Testis (tissue), 2 donors: ENCODE results near the gene ULK3.

Source experiments
- POLR2A ChIP-seq: fragments of 450-650 bp; IDR thresholded peaks from one replicate; pipeline ENCODE4 v1.6.1; 2017; ENCODE audit warnings: antibody characterized with exemption, mild to moderate bottlenecking, moderate library complexity
- TF ChIP-seq, protein P1 (sequence below), 3 experiments: fragments of 450-650 bp in 2 of 3; fragments of 200-600 bp in 1 of 3; sonication (generic) in 1 of 3; IDR thresholded peaks; one replicate each; pipeline ENCODE4 v1.5.1; 2016 to 2019; ENCODE audit warnings: antibody characterized with exemption in 3 of 3, mild to moderate bottlenecking in 2 of 3, moderate library complexity in 1 of 3

GRCh38 chr15:74857671-74858368 is 14.9 kb upstream of the ULK3 start:
- TF ChIP-seq, protein P1, sequence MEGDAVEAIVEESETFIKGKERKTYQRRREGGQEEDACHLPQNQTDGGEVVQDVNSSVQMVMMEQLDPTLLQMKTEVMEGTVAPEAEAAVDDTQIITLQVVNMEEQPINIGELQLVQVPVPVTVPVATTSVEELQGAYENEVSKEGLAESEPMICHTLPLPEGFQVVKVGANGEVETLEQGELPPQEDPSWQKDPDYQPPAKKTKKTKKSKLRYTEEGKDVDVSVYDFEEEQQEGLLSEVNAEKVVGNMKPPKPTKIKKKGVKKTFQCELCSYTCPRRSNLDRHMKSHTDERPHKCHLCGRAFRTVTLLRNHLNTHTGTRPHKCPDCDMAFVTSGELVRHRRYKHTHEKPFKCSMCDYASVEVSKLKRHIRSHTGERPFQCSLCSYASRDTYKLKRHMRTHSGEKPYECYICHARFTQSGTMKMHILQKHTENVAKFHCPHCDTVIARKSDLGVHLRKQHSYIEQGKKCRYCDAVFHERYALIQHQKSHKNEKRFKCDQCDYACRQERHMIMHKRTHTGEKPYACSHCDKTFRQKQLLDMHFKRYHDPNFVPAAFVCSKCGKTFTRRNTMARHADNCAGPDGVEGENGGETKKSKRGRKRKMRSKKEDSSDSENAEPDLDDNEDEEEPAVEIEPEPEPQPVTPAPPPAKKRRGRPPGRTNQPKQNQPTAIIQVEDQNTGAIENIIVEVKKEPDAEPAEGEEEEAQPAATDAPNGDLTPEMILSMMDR (IDR thresholded peaks at IDR 0.05): no peak
- no peak for TF ChIP-seq POLR2A
